ENCODE results near the gene AP3M1.

AP3M1 gene

DNA sequence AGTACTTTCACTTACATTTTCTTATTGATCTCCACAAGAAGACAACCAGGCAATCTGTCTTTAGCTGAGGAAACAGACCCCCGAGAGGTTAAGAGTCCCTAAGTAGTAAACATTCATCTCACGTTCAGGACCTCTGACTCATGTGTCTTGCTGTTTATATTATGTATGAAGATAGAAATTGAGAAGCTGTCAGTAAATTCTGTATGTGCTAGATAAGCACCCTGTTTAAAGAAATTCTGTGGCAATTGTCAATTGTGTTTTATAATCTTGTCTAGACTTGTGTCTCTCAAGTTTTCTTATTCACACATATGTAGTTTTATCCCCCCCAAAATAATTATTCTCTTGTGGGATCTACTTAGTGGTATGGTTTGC, 14.9 kb upstream of the AP3M1 start:
- Histone ChIP-seq H3K4me2 (ENCODE audit: low read depth, low read length) (peak overlapping the region; percentile 38), H3K9me3 (replicated peaks; ENCODE audit: insufficient read depth, low read length) (no peaks in the 10 kb centered on the region), H3K36me3 (replicated peaks; ENCODE audit: insufficient read depth, low read length) (no peaks in the 10 kb centered on the region), H3K27me3 (replicated peaks; ENCODE audit: insufficient read depth, low read length) (no peaks in the 10 kb centered on the region), H2AFZ (ENCODE audit: low read length) (no peak overlapping the region), H3F3A (ENCODE audit: insufficient read depth, low read length) (peaks cover 29% of the 10 kb centered on the region), H4K20me1 (ENCODE audit: insufficient read depth, low read length) (no peaks in the 10 kb centered on the region), H3K4me3 (ENCODE audit: low read length) (no peak overlapping the region), H3K4me1 (ENCODE audit: low read length) (peaks cover 46% of the 10 kb centered on the region), H3K9me2 (replicated peaks; ENCODE audit: insufficient read depth, low read length) (no peaks in the 10 kb centered on the region), H3K27ac (ENCODE audit: low read length) (no peak overlapping the region), H3K79me2 (ENCODE audit: low read length) (peaks cover 63% of the 10 kb centered on the region), H3K9ac (ENCODE audit: low read length) (no peak overlapping the region)
- DNase-seq: no peak
- TF ChIP-seq EZH2phosphoT487 (IDR thresholded peaks at IDR 0.05; ENCODE audit: low read length) (no peak), EZH2 (optimal IDR thresholded peaks at IDR 0.05; ENCODE audit: low read depth, low read length) (no peak)
- TF ChIP-seq, protein P1, sequence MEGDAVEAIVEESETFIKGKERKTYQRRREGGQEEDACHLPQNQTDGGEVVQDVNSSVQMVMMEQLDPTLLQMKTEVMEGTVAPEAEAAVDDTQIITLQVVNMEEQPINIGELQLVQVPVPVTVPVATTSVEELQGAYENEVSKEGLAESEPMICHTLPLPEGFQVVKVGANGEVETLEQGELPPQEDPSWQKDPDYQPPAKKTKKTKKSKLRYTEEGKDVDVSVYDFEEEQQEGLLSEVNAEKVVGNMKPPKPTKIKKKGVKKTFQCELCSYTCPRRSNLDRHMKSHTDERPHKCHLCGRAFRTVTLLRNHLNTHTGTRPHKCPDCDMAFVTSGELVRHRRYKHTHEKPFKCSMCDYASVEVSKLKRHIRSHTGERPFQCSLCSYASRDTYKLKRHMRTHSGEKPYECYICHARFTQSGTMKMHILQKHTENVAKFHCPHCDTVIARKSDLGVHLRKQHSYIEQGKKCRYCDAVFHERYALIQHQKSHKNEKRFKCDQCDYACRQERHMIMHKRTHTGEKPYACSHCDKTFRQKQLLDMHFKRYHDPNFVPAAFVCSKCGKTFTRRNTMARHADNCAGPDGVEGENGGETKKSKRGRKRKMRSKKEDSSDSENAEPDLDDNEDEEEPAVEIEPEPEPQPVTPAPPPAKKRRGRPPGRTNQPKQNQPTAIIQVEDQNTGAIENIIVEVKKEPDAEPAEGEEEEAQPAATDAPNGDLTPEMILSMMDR (IDR thresholded peaks at IDR 0.05; ENCODE audit: low read length): no peak

DNA sequence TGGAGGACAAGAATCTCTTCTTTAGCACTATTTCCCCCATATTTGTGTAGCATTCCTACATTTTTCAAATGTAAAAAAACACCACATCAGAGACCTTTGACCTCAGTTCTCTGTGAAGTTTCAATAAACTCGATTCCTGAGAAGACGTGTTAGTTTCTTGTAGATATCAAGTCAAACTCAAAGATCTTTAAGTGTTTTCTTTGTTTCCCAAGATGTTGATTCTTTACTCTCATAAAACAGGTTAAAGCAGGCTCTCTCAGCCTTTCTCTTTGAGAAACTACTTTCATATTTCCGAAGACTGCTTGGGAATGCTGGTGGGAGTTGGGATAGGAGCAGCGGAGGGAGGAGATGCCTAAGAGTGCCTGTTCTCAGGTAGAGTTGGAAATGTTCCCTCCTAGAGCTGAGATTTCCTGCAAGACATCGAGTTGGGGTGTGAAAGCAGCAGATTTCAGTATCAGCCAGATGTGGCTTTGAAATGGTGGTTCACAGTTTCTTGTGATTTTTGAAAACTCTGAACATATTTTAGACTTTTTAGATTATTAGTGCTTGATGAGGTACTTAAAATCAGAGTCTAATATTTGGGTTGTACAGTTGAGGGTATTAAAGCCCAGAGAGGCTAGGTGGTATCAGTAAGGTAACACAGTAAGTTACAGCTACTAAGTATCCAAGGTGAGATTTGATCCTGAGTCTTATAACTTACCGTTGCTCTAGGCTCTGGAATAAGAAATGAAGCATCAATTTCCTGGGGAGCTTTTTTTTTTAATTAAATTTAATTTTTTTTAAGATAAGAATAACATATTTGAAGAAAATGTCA, 14.3 kb upstream of the AP3M1 start:
- peaks cover 29% of the 10 kb centered on the region for H3F3A ChIP-seq (ENCODE audit: insufficient read depth, low read length)
- H3K4me2 ChIP-seq (ENCODE audit: low read depth, low read length): peak overlapping the region; percentile 76
- H4K20me1 ChIP-seq (ENCODE audit: insufficient read depth, low read length): no peaks in the 10 kb centered on the region
- peak; percentile 29 for DNase-seq
- TF ChIP-seq EZH2phosphoT487 (IDR thresholded peaks at IDR 0.05; ENCODE audit: low read length) (no peak), EZH2 (optimal IDR thresholded peaks at IDR 0.05; ENCODE audit: low read depth, low read length) (no peak)
- TF ChIP-seq, protein P1 (IDR thresholded peaks at IDR 0.05; ENCODE audit: low read length): no peak
- H3K36me3 ChIP-seq (replicated peaks; ENCODE audit: insufficient read depth, low read length): no peaks in the 10 kb centered on the region
- peak overlapping the region; percentile 44; the same call in 1 of the 2 replicates for H3K27ac ChIP-seq (ENCODE audit: low read length)
- peaks cover 46% of the 10 kb centered on the region for H3K4me1 ChIP-seq (ENCODE audit: low read length)
- H3K79me2 ChIP-seq (ENCODE audit: low read length): peaks cover 69% of the 10 kb centered on the region
- H2AFZ ChIP-seq (ENCODE audit: low read length): peak overlapping the region; percentile 14; the same call in 1 of the 2 replicates
- no peaks in the 10 kb centered on the region for H3K27me3 ChIP-seq (replicated peaks; ENCODE audit: insufficient read depth, low read length)
- H3K9ac ChIP-seq (ENCODE audit: low read length): peak overlapping the region; percentile 9; the same call in 1 of the 2 replicates
- H3K9me2 ChIP-seq (replicated peaks; ENCODE audit: insufficient read depth, low read length): no peaks in the 10 kb centered on the region
- no peaks in the 10 kb centered on the region for H3K9me3 ChIP-seq (replicated peaks; ENCODE audit: insufficient read depth, low read length)
- peak overlapping the region; percentile 24; the same call in 1 of the 2 replicates for H3K4me3 ChIP-seq (ENCODE audit: low read length)

DNA sequence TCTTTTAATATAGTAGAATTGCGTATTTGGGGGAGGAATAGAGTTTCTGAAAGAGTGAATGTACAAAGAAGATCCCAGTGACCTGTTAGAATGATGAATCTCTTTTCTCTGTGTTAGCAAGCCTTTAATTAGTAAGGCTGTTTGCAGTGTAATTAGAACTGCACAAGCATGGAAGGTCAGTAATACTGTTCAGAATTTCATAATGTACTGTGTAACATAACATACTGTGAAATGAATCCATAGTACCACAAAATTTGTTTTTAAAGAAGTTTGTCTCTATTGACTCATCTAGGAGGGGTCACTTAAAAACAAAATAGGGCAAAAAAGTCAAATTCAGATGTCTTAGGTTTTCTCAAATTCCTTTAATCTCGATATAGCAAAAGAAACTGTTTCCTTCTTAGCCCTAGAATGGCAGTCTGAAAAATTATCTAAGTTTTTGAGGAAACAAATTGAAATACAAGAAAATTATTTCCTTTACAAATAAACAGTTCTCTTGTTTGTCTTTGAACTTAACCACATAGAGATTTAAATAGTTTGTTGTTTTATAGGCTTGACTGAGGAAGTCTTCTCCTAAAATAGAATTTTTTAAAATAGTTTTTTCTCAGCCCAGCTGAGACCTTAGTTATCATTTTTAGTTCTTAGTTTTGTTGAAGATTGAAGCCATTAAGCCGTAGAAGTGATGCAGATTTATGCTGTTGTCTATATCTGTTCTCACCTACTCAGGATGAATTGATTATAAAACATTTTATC, 12.9 kb upstream of the AP3M1 start:
- H3K4me1 ChIP-seq (ENCODE audit: low read length): peaks cover 55% of the 10 kb centered on the region
- no peaks in the 10 kb centered on the region for H4K20me1 ChIP-seq (ENCODE audit: insufficient read depth, low read length)
- H3K9me2 ChIP-seq (replicated peaks; ENCODE audit: insufficient read depth, low read length): no peaks in the 10 kb centered on the region
- peak overlapping the region; percentile 76 for H3K4me2 ChIP-seq (ENCODE audit: low read depth, low read length)
- no peak for TF ChIP-seq EZH2 (optimal IDR thresholded peaks at IDR 0.05; ENCODE audit: low read depth, low read length)
- TF ChIP-seq, protein P1 (IDR thresholded peaks at IDR 0.05; ENCODE audit: low read length): no peak
- no peak for TF ChIP-seq EZH2phosphoT487 (IDR thresholded peaks at IDR 0.05; ENCODE audit: low read length)
- H3K4me3 ChIP-seq (ENCODE audit: low read length): peak overlapping the region; percentile 16; the same call in 1 of the 2 replicates
- no peaks in the 10 kb centered on the region for H3K27me3 ChIP-seq (replicated peaks; ENCODE audit: insufficient read depth, low read length)
- no peak overlapping the region for H2AFZ ChIP-seq (ENCODE audit: low read length)
- no peaks in the 10 kb centered on the region for H3K9me3 ChIP-seq (replicated peaks; ENCODE audit: insufficient read depth, low read length)
- H3K27ac ChIP-seq (ENCODE audit: low read length): peak overlapping the region; percentile 53; the same call in 1 of the 2 replicates
- peaks cover 76% of the 10 kb centered on the region for H3K79me2 ChIP-seq (ENCODE audit: low read length)
- H3F3A ChIP-seq (ENCODE audit: insufficient read depth, low read length): peaks cover 32% of the 10 kb centered on the region
- H3K9ac ChIP-seq (ENCODE audit: low read length): peak overlapping the region; percentile 29; the same call in 1 of the 2 replicates
- no peaks in the 10 kb centered on the region for H3K36me3 ChIP-seq (replicated peaks; ENCODE audit: insufficient read depth, low read length)
- peak; percentile 10 for DNase-seq

All from MM.1S (cell line).